ENCODE results near the gene CMTM4. TPM values are rescaled to one million over a fixed set of nuclear protein-coding genes. Genes with fewer than 3 reads are reported as not detected.
A peak's percentile ranks its signal among the peaks of the same experiment; 100 is the strongest.

The CMTM4 gene
- total RNA-seq, 1 donor = 13.3 TPM

GRCh38 chr16:66735891-66736290, 39.3 kb upstream of the CMTM4 start:
- TF ChIP-seq, protein P1, sequence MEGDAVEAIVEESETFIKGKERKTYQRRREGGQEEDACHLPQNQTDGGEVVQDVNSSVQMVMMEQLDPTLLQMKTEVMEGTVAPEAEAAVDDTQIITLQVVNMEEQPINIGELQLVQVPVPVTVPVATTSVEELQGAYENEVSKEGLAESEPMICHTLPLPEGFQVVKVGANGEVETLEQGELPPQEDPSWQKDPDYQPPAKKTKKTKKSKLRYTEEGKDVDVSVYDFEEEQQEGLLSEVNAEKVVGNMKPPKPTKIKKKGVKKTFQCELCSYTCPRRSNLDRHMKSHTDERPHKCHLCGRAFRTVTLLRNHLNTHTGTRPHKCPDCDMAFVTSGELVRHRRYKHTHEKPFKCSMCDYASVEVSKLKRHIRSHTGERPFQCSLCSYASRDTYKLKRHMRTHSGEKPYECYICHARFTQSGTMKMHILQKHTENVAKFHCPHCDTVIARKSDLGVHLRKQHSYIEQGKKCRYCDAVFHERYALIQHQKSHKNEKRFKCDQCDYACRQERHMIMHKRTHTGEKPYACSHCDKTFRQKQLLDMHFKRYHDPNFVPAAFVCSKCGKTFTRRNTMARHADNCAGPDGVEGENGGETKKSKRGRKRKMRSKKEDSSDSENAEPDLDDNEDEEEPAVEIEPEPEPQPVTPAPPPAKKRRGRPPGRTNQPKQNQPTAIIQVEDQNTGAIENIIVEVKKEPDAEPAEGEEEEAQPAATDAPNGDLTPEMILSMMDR (IDR thresholded peaks at IDR 0.05; ENCODE audit: insufficient read depth, low read length) = no peak
- no peak overlapping the region for H3K4me3 ChIP-seq (ENCODE audit: low read depth, low read length)
- no peak for DNase-seq (ENCODE audit: low read depth)

DNA sequence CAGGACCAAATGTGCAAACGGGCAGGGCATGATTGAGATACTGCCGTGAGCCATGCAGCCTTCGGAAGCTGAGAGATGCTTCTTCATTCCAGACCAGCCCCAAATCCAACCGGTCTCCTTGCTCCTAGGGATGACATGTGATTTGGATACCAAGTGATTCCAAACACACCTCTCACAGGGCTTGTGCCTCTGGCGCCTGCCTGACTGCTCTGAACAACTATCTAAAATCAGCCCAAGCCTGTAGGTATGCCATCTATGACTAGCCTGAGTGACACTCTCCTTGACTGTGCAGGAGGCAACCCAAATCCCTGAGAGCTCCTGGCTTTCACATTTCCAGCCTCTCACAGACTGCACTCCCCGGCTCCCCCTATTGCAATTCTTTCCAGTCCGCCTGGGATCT, 34.6 kb upstream of the CMTM4 start:
- no peak overlapping the region for H3K4me3 ChIP-seq (ENCODE audit: low read depth, low read length)
- DNase-seq (ENCODE audit: low read depth) = no peak
- TF ChIP-seq, protein P1 (IDR thresholded peaks at IDR 0.05; ENCODE audit: insufficient read depth, low read length) = no peak

DNA sequence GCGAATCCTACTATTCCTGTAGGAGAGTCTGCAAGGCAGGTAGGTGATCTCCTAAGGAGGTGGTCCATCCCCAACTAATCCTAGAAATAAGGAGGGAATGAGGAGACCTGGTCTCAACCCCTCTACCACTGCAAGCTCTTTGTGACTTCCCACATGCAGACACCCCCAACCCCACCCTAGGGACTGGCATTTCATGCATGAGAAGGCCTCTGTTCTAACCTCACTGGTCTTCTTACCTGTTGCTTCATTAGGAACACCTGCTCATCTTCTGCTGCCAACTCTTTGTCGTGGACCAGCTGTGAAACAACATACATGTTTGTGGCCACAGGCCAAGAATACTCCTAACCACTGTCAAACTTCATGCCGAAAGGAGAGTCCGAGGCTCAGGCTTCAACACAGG, 32.3 kb upstream of the CMTM4 start:
- TF ChIP-seq, protein P1 (IDR thresholded peaks at IDR 0.05; ENCODE audit: insufficient read depth, low read length) = no peak
- H3K4me3 ChIP-seq (ENCODE audit: low read depth, low read length) = no peak overlapping the region
- DNase-seq (ENCODE audit: low read depth) = no peak

GRCh38 chr16:66728117-66728787, 31.7 kb upstream of the CMTM4 start:
- TF ChIP-seq, protein P1 (IDR thresholded peaks at IDR 0.05; ENCODE audit: insufficient read depth, low read length) = peak; percentile 59
- peak; percentile 84 for DNase-seq (ENCODE audit: low read depth)
- no peak overlapping the region for H3K4me3 ChIP-seq (ENCODE audit: low read depth, low read length)

GRCh38 chr16:66720766-66721165, 24.2 kb upstream of the CMTM4 start:
- DNase-seq (ENCODE audit: low read depth) = no peak
- TF ChIP-seq, protein P1 (IDR thresholded peaks at IDR 0.05; ENCODE audit: insufficient read depth, low read length) = no peak
- no peak overlapping the region for H3K4me3 ChIP-seq (ENCODE audit: low read depth, low read length)

DNA sequence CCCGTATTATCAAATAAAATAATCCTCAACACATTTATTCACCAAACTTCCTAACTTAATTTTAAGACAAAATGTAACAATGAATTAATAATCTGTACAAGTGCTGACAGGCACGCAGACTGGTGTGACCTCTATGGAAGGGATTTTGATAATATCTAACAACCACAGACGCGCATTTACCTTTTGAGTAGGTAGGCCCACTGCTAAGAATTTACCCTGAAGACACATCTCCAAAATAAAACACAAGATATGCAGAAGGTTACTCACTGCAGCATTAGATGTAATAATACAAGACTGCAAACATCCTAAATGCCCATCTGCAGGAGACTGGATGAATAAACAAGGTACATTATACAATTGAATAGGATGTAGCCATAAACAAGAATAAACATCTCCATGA, 22.7 kb upstream of the CMTM4 start:
- TF ChIP-seq, protein P1 (IDR thresholded peaks at IDR 0.05; ENCODE audit: insufficient read depth, low read length) = no peak
- H3K4me3 ChIP-seq (ENCODE audit: low read depth, low read length) = no peak overlapping the region
- no peak for DNase-seq (ENCODE audit: low read depth)

GRCh38 chr16:66717776-66718175, 21.2 kb upstream of the CMTM4 start:
- H3K4me3 ChIP-seq (ENCODE audit: low read depth, low read length) = no peak overlapping the region
- TF ChIP-seq, protein P1 (IDR thresholded peaks at IDR 0.05; ENCODE audit: insufficient read depth, low read length) = no peak
- no peak for DNase-seq (ENCODE audit: low read depth)
